CD4-positive, CD25-positive, alpha-beta regulatory T cell (primary cell): ENCODE results near the gene CYP2A6. TPM values are rescaled to one million over a fixed set of nuclear protein-coding genes. Genes with fewer than 3 reads are reported as not detected.
"Not testable (repeated sequence)": the region's sequence is repeated elsewhere in the genome, so short reads cannot be mapped to it uniquely, and the experiment has no call there.

Source experiments
- ATAC-seq, 2 donors: fragments of 150-1000 bp; cut with Tn5 transposase; one replicate each; pipeline ENCODE4 v1.10.0; 2021; ENCODE audit warnings: low read depth in 2 of 2, moderate number of reproducible peaks in 2 of 2, moderate library complexity in 1 of 2
- DNase-seq, 3 donors: peaks; one replicate each; pipeline versions ENCODE4 v3.0.0 to v3.0.0-alpha.2; 2012 to 2022; ENCODE audit warnings: mixed read lengths in 1 of 3
- H3K27ac ChIP-seq: one replicate; pipeline ENCODE4 v1.7.0; 2013; ENCODE audit warnings: mild to moderate bottlenecking, low read length; ENCODE audit not compliant: insufficient read depth, poor library complexity, severe bottlenecking
- H3K27me3 ChIP-seq: one replicate; pipeline ENCODE4 v1.7.0; 2013; ENCODE audit warnings: low read length; ENCODE audit not compliant: control insufficient read depth, insufficient read depth
- H3K36me3 ChIP-seq: one replicate; pipeline ENCODE4 v1.7.0; 2013; ENCODE audit warnings: mild to moderate bottlenecking, low read length, moderate library complexity; ENCODE audit not compliant: control insufficient read depth, insufficient read depth
- H3K4me1 ChIP-seq: 2 replicates; pipeline ENCODE4 v1.7.0; 2013; ENCODE audit warnings: mild to moderate bottlenecking, low read length; ENCODE audit not compliant: insufficient read depth, control insufficient read depth, poor library complexity, severe bottlenecking
- H3K4me3 ChIP-seq: one replicate; pipeline ENCODE4 v1.7.0; 2013; ENCODE audit warnings: low read depth, mild to moderate bottlenecking, low read length, moderate library complexity
- H3K9me3 ChIP-seq, 2 experiments: 1 replicate in 1 of 2; 2 replicates in 1 of 2; pipeline ENCODE4 v1.7.0; 2013; ENCODE audit warnings: low read length in 2 of 2, mild to moderate bottlenecking in 1 of 2, moderate library complexity in 1 of 2; ENCODE audit not compliant: control insufficient read depth in 2 of 2
- H3K27ac Mint-ChIP-seq, 3 donors: one replicate each; pipeline ENCODE4 v1.8.0; 2020 to 2022; ENCODE audit warnings: mild to moderate bottlenecking in 3 of 3, mixed read lengths in 3 of 3, moderate library complexity in 2 of 3
- H3K27me3 Mint-ChIP-seq: one replicate; pipeline ENCODE4 v1.8.0; 2022; ENCODE audit warnings: mild to moderate bottlenecking, mixed read lengths
- H3K36me3 Mint-ChIP-seq: one replicate; pipeline ENCODE4 v1.8.0; 2020; ENCODE audit warnings: mixed read lengths
- H3K4me1 Mint-ChIP-seq, 4 donors: one replicate each; pipeline ENCODE4 v1.8.0; 2020 to 2022; ENCODE audit warnings: mixed read lengths in 4 of 4, mild to moderate bottlenecking in 1 of 4
- H3K4me3 Mint-ChIP-seq, 4 donors: one replicate each; pipeline ENCODE4 v1.8.0; 2020 to 2022; ENCODE audit warnings: mild to moderate bottlenecking in 4 of 4, mixed read lengths in 4 of 4, moderate library complexity in 3 of 4
- H3K9me3 Mint-ChIP-seq, 7 donors: one replicate each; pipeline ENCODE4 v1.8.0; 2020 to 2022; ENCODE audit warnings: mixed read lengths in 7 of 7, mild to moderate bottlenecking in 3 of 7, moderate library complexity in 2 of 7
- polyA plus RNA-seq, 4 donors: library from polyadenylated mRNA; unstranded; fragments of 300-500 nt; fragmentation: Illumina TruSeq; gene quantifications; one replicate each; pipeline ENCODE4 v1.2.3, GENCODE V29; 2021
- total RNA-seq: library from RNA; stranded (reverse); gene quantifications from one replicate; pipeline ENCODE4 v1.2.3, GENCODE V29; 2022

CYP2A6 gene
- total and polyA plus RNA-seq, 5 donors from 2014 or later: not detected

GRCh38 chr19:40822704-40823553, 27.3 kb downstream of the CYP2A6 start:
- not testable (repeated sequence) for ATAC-seq, H3K27me3 Mint-ChIP-seq, H3K4me3 Mint-ChIP-seq, H3K9me3 Mint-ChIP-seq, H3K9me3 ChIP-seq, H3K27ac ChIP-seq, H3K4me3 ChIP-seq, H3K36me3 ChIP-seq, DNase-seq, H3K27me3 ChIP-seq
- H3K4me1 ChIP-seq: peaks cover 19% of the 10 kb centered on the region
- H3K36me3 Mint-ChIP-seq: peaks cover 11% of the 10 kb centered on the region
- peak overlapping the region in 2 of 3 donors; percentile 60 to 62 for H3K27ac Mint-ChIP-seq
- peaks cover 4 to 46% (median 28%) of the 10 kb centered on the region in 4 donors for H3K4me1 Mint-ChIP-seq

- peaks cover 4 to 48% (median 28%) of the 10 kb centered on the region in 4 donors for H3K4me1 Mint-ChIP-seq
- no peak overlapping the region for H3K4me3 Mint-ChIP-seq
- Histone ChIP-seq H3K27me3 (no peaks in the 10 kb centered on the region), H3K4me3 (no peak overlapping the region), H3K36me3 (peaks cover 3% of the 10 kb centered on the region), H3K4me1 (peaks cover 22% of the 10 kb centered on the region), H3K9me3 (no peaks in the 10 kb centered on the region), H3K27ac (no peak overlapping the region)
- peaks cover 7% of the 10 kb centered on the region for H3K36me3 Mint-ChIP-seq
- DNase-seq: no peak
- no peaks in the 10 kb centered on the region for H3K27me3 Mint-ChIP-seq
- no peak for ATAC-seq
- H3K9me3 Mint-ChIP-seq: peaks cover 0 to 1% (median 0%) of the 10 kb centered on the region in 7 donors
- peak overlapping the region in 2 of 3 donors; percentile 41 to 59 for H3K27ac Mint-ChIP-seq
Measured at GRCh38 chr19:40822161-40822560, 28.1 kb downstream of the CYP2A6 start.

- not testable (repeated sequence) for H3K27me3 Mint-ChIP-seq, H3K9me3 ChIP-seq, H3K36me3 Mint-ChIP-seq, ATAC-seq, H3K36me3 ChIP-seq, H3K27me3 ChIP-seq, H3K9me3 Mint-ChIP-seq
- H3K4me3 ChIP-seq: peak overlapping the region; percentile 51
- peak; percentile 49 to 69 (median 65) for DNase-seq
- peak overlapping the region; percentile 51 for H3K27ac ChIP-seq
- Mint-ChIP-seq H3K27ac (peak overlapping the region; percentile 26 to 88 (median 78)), H3K4me1 (peaks cover 4 to 39% (median 19%) of the 10 kb centered on the region in 4 donors), H3K4me3 (peak overlapping the region; percentile 23 to 60 (median 52))
- H3K4me1 ChIP-seq: peaks cover 22% of the 10 kb centered on the region
Measured at GRCh38 chr19:40819479-40820234, 30.6 kb downstream of the CYP2A6 start.

GRCh38 chr19:40818480-40819399, 31.5 kb downstream of the CYP2A6 start:
- ATAC-seq: peak; percentile 87 to 88
- peak; percentile 65 to 69 (median 67) for DNase-seq
- H3K27me3 ChIP-seq, H3K36me3 Mint-ChIP-seq, H3K9me3 ChIP-seq, H3K27me3 Mint-ChIP-seq, H3K4me3 ChIP-seq, H3K36me3 ChIP-seq, H3K9me3 Mint-ChIP-seq: not testable (repeated sequence)
- Mint-ChIP-seq H3K27ac (peak overlapping the region; percentile 66 to 89 (median 78)), H3K4me3 (peak overlapping the region; percentile 65 to 91 (median 86)), H3K4me1 (peaks cover 4 to 36% (median 20%) of the 10 kb centered on the region in 4 donors)
- H3K27ac ChIP-seq: peak overlapping the region; percentile 51
- peaks cover 22% of the 10 kb centered on the region for H3K4me1 ChIP-seq

- DNase-seq (no peak), ATAC-seq (no peak)
- Mint-ChIP-seq H3K36me3 (no peaks in the 10 kb centered on the region), H3K4me1 (peaks cover 9 to 58% (median 37%) of the 10 kb centered on the region in 4 donors), H3K4me3 (peak overlapping the region in 1 of 4 donors; percentile 61), H3K27me3 (peaks cover 25% of the 10 kb centered on the region), H3K27ac (peak overlapping the region in 1 of 3 donors; percentile 8), H3K9me3 (peaks cover 0 to 1% (median 0%) of the 10 kb centered on the region in 7 donors)
- H3K36me3 ChIP-seq: no peaks in the 10 kb centered on the region
- H3K4me1 ChIP-seq: peaks cover 37% of the 10 kb centered on the region
- H3K27ac ChIP-seq: no peak overlapping the region
- no peak overlapping the region for H3K4me3 ChIP-seq
- no peaks in the 10 kb centered on the region for H3K27me3 ChIP-seq
- H3K9me3 ChIP-seq: no peaks in the 10 kb centered on the region
Measured at GRCh38 chr19:40815223-40815622, 35.0 kb downstream of the CYP2A6 start.

GRCh38 chr19:40813182-40813581, 37.1 kb downstream of the CYP2A6 start:
- H3K4me3 Mint-ChIP-seq: peak overlapping the region in 2 of 4 donors; percentile 95
- H3K4me1 ChIP-seq: peaks cover 23% of the 10 kb centered on the region
- no peak overlapping the region for H3K4me3 ChIP-seq
- ATAC-seq: no peak
- H3K9me3 Mint-ChIP-seq: peaks cover 0 to 2% (median 0%) of the 10 kb centered on the region in 7 donors
- no peaks in the 10 kb centered on the region for H3K27me3 ChIP-seq
- H3K27me3 Mint-ChIP-seq: peaks cover 25% of the 10 kb centered on the region
- no peak overlapping the region for H3K27ac ChIP-seq
- H3K4me1 Mint-ChIP-seq: peaks cover 5 to 50% (median 24%) of the 10 kb centered on the region in 4 donors
- no peaks in the 10 kb centered on the region for H3K36me3 Mint-ChIP-seq
- peak overlapping the region in 2 of 3 donors; percentile 64 to 74 for H3K27ac Mint-ChIP-seq
- no peaks in the 10 kb centered on the region for H3K9me3 ChIP-seq
- H3K36me3 ChIP-seq: peaks cover 15% of the 10 kb centered on the region
- no peak for DNase-seq

GRCh38 chr19:40812571-40812970, 37.7 kb downstream of the CYP2A6 start:
- peak overlapping the region; percentile 88 to 95 (median 94) for H3K4me3 Mint-ChIP-seq
- not testable (repeated sequence) for H3K9me3 ChIP-seq, H3K9me3 Mint-ChIP-seq, H3K27me3 ChIP-seq, ATAC-seq, H3K4me3 ChIP-seq, H3K36me3 Mint-ChIP-seq, H3K27ac ChIP-seq, DNase-seq
- H3K27ac Mint-ChIP-seq: peak overlapping the region; percentile 64 to 93 (median 85)
- H3K36me3 ChIP-seq: peaks cover 20% of the 10 kb centered on the region
- peaks cover 25% of the 10 kb centered on the region for H3K27me3 Mint-ChIP-seq
- peaks cover 25% of the 10 kb centered on the region for H3K4me1 ChIP-seq
- H3K4me1 Mint-ChIP-seq: peaks cover 5 to 49% (median 24%) of the 10 kb centered on the region in 4 donors
